Gastroesophageal sphincter (tissue), 3 donors: Measurements from ENCODE around the gene RAX2.

ENCODE experiments used
- CTCF ChIP-seq, 4 experiments: fragments of 200-600 bp in 2 of 4; fragments of 450-650 bp in 2 of 4; sonication (generic) in 1 of 4; IDR thresholded peaks; one replicate each; pipeline ENCODE4 v1.5.1; 2017 to 2019; ENCODE audit warnings: antibody characterized with exemption in 4 of 4, mild to moderate bottlenecking in 2 of 4, moderate library complexity in 2 of 4
- EP300 ChIP-seq: sonication (generic); formaldehyde crosslinking; IDR thresholded peaks from one replicate; pipeline ENCODE4 v1.6.1; 2017; ENCODE audit warnings: antibody characterized with exemption, mild to moderate bottlenecking
- POLR2A ChIP-seq, 2 donors: fragments of 450-650 bp; IDR thresholded peaks; one replicate each; pipeline ENCODE4 v1.6.1; 2017; ENCODE audit warnings: antibody characterized with exemption in 2 of 2, mild to moderate bottlenecking in 2 of 2, moderate library complexity in 1 of 2
- POLR2AphosphoS5 ChIP-seq: sonication (generic); formaldehyde crosslinking; IDR thresholded peaks from one replicate; pipeline ENCODE4 v1.6.1; 2017; ENCODE audit warnings: antibody characterized with exemption

GRCh38 chr19:3804429-3804828 is 32.4 kb upstream of the RAX2 start:
- TF ChIP-seq POLR2A (IDR thresholded peaks at IDR 0.05), result no peak
- no peak for TF ChIP-seq CTCF (IDR thresholded peaks at IDR 0.05)
- no peak for TF ChIP-seq POLR2AphosphoS5
- TF ChIP-seq EP300, result no peak
